Natural killer cell (primary cell): ENCODE results near the gene C1orf105. TPM values are rescaled to one million over a fixed set of nuclear protein-coding genes. Genes with fewer than 3 reads are reported as not detected.

Experiments
- ATAC-seq, 3 donors: fragments of 150-1000 bp in 2 of 3; fragments of 200-7000 bp in 1 of 3; cut with Tn5 transposase; 1 replicate in 1 of 3; 2 replicates in 2 of 3; pipeline ENCODE4 v1.10.0; 2021; ENCODE audit warnings: mild to moderate bottlenecking in 2 of 3, moderate library complexity in 2 of 3
- DNase-seq, 2 donors: peaks; one replicate each; pipeline versions ENCODE4 v3.0.0 to v3.0.0-alpha.2; 2013 to 2021; ENCODE audit warnings: mixed read lengths in 1 of 2
- H3K27ac ChIP-seq: one replicate; pipeline ENCODE4 v1.5.1; 2013; ENCODE audit warnings: mild to moderate bottlenecking, low read length
- H3K27me3 ChIP-seq: one replicate; pipeline ENCODE4 v1.6.1; 2013; ENCODE audit warnings: low read length; ENCODE audit not compliant: control insufficient read depth, insufficient read depth
- H3K36me3 ChIP-seq: one replicate; pipeline ENCODE4 v1.6.1; 2013; ENCODE audit warnings: low read length; ENCODE audit not compliant: control insufficient read depth, insufficient read depth
- H3K4me1 ChIP-seq: one replicate; pipeline ENCODE4 v1.6.1; 2013; ENCODE audit warnings: low read length; ENCODE audit not compliant: control insufficient read depth, insufficient read depth
- H3K4me3 ChIP-seq: one replicate; pipeline ENCODE4 v1.5.1; 2013; ENCODE audit warnings: low read length
- H3K9me3 ChIP-seq: one replicate; pipeline ENCODE4 v1.6.1; 2013; ENCODE audit warnings: low read length; ENCODE audit not compliant: control insufficient read depth, insufficient read depth
- H3K27ac Mint-ChIP-seq, 2 donors: one replicate each; pipeline ENCODE4 v1.8.0; 2022; ENCODE audit warnings: mild to moderate bottlenecking in 2 of 2, mixed read lengths in 2 of 2, moderate library complexity in 1 of 2
- H3K27me3 Mint-ChIP-seq, 2 donors: one replicate each; pipeline ENCODE4 v1.8.0; 2022; ENCODE audit warnings: low read depth in 2 of 2, mixed read lengths in 2 of 2
- H3K36me3 Mint-ChIP-seq: one replicate; pipeline ENCODE4 v1.8.0; 2022; ENCODE audit warnings: mixed read lengths
- H3K4me1 Mint-ChIP-seq, 2 donors: one replicate each; pipeline ENCODE4 v1.8.0; 2022; ENCODE audit warnings: mixed read lengths in 2 of 2
- H3K4me3 Mint-ChIP-seq: one replicate; pipeline ENCODE4 v1.8.0; 2022; ENCODE audit warnings: mild to moderate bottlenecking, moderate library complexity, mixed read lengths
- H3K9me3 Mint-ChIP-seq, 2 donors: one replicate each; pipeline ENCODE4 v1.8.0; 2022; ENCODE audit warnings: mixed read lengths in 2 of 2
- WGBS: methylation state at CpG from one replicate; pipeline ENCODE4 v1.1.7; 2013; ENCODE audit warnings: missing lambda C conversion rate; ENCODE audit not compliant: insufficient coverage; 5-methylcytosine and 5-hydroxymethylcytosine counted together
- intact Hi-C: fragments of 100-400 bp; cut with micrococcal nuclease; formaldehyde crosslinking; loops from one replicate; pipeline ENCODE4 v1.14.2; 2022
- total RNA-seq, 4 donors: library from RNA; stranded (reverse); fragments of 120-200 nt in 1 of 4; gene quantifications; one replicate each; pipeline versions ENCODE4 v1.2.3 to v1.2.4, GENCODE V29; 2013 to 2022
- TF ChIP-seq, protein P1 (sequence below): fragments of 200-600 bp; IDR thresholded peaks from one replicate; pipeline ENCODE4 v1.8.0; 2022; ENCODE audit warnings: antibody characterized with exemption

Gene C1orf105
- total RNA-seq, 3 donors from 2014 or later (not counting 1 experiment from before 2014, with no cell fraction given): not detected

DNA sequence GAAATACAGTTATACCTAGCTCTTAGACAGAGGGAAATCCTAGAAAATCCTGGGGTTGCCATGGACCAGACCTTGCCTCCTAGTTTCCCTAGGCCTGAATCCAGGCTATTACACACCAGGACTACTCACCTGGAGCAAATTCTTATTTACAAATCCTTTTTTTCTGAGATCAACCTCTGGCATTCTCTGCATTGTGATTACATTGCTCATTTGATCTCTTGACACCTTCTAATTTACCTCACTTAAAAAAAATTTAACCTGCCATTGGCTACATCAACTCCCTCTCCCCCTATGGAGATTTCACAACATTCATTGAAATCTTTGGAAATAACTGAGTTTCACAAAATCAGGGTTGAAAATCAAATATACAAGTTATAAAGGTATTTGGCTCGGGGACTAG is 2.9 kb upstream of the C1orf105 start:
- peaks cover 0 to 3% of the 10 kb centered on the region in 2 donors for H3K4me1 Mint-ChIP-seq
- DNase-seq: no peak
- H3K9me3 ChIP-seq: no peaks in the 10 kb centered on the region
- H3K36me3 ChIP-seq: no peaks in the 10 kb centered on the region
- no peak overlapping the region for H3K4me3 Mint-ChIP-seq
- intact Hi-C loops: no loop called here
- H3K9me3 Mint-ChIP-seq: no peaks in the 10 kb centered on the region
- 95% methylated on average over 1 of the region's 1 CpG for WGBS
- no peaks in the 10 kb centered on the region for H3K27me3 ChIP-seq
- H3K4me1 ChIP-seq: no peaks in the 10 kb centered on the region
- H3K27me3 Mint-ChIP-seq: no peaks in the 10 kb centered on the region
- TF ChIP-seq, protein P1, sequence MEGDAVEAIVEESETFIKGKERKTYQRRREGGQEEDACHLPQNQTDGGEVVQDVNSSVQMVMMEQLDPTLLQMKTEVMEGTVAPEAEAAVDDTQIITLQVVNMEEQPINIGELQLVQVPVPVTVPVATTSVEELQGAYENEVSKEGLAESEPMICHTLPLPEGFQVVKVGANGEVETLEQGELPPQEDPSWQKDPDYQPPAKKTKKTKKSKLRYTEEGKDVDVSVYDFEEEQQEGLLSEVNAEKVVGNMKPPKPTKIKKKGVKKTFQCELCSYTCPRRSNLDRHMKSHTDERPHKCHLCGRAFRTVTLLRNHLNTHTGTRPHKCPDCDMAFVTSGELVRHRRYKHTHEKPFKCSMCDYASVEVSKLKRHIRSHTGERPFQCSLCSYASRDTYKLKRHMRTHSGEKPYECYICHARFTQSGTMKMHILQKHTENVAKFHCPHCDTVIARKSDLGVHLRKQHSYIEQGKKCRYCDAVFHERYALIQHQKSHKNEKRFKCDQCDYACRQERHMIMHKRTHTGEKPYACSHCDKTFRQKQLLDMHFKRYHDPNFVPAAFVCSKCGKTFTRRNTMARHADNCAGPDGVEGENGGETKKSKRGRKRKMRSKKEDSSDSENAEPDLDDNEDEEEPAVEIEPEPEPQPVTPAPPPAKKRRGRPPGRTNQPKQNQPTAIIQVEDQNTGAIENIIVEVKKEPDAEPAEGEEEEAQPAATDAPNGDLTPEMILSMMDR: no peak
- H3K4me3 ChIP-seq: no peak overlapping the region
- no peak overlapping the region for H3K27ac ChIP-seq
- no peak overlapping the region for H3K27ac Mint-ChIP-seq
- no peaks in the 10 kb centered on the region for H3K36me3 Mint-ChIP-seq
- ATAC-seq: no peak

DNA sequence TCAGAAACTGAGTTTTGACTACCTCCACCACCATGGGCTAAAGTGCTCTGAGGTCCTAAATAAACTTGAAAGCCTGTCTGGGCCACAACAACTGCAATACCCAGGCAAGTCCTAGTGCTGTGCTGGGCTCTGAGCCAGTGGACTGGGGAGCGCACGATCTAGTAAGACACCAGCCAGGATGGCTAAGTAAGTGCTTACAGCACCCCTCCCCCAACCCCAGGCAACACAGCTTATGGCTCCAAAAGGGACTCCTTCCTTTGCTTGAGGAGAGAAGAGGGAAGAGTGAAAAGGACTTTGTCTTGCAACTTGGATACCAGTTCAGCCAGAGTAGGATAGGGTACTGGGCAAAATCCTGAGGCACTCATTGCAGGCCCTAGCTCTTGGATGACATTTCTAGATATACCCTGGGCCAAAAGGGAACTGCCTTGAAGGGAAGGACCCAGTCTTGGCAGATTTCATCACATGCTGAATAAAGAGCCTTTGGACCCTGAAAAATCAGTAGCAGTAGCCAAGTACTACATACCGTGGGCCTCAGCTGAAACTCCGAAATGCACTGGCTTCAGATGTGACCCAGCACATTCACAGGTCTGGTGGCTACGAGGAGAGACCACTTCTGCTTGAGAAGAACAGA is 1.6 kb downstream of the C1orf105 start:
- Histone ChIP-seq H3K4me1 (peaks cover 2% of the 10 kb centered on the region), H3K4me3 (no peak overlapping the region), H3K27me3 (no peaks in the 10 kb centered on the region), H3K9me3 (no peaks in the 10 kb centered on the region), H3K27ac (no peak overlapping the region), H3K36me3 (no peaks in the 10 kb centered on the region)
- Mint-ChIP-seq H3K4me3 (no peak overlapping the region), H3K4me1 (no peaks in the 10 kb centered on the region), H3K27me3 (no peaks in the 10 kb centered on the region), H3K36me3 (no peaks in the 10 kb centered on the region), H3K9me3 (no peaks in the 10 kb centered on the region), H3K27ac (no peak overlapping the region)
- intact Hi-C loops: no loop called here
- no peak for DNase-seq
- TF ChIP-seq, protein P1: no peak
- WGBS: 99% methylated on average over 5 of the region's 5 CpGs
- no peak for ATAC-seq

DNA sequence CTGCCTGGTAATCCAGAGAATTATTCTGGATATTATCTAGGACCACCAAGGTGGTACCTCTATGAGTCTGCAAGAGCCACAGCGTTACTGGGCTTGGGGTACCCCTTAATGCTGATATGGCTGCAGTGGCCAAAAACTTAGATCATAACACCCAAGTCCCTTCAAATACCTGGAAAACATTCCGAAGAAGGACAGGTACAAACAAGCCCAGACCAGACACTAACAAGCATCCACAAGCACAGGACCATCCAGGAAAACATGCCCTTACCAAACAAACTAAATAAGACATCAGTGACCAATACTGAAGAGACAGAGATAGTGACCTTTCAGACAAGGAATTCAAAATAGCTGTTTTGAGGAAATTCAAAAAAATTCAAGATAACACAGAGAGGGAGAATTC is 2.9 kb downstream of the C1orf105 start:
- Histone ChIP-seq H3K4me3 (no peak overlapping the region), H3K27ac (no peak overlapping the region), H3K4me1 (peaks cover 3% of the 10 kb centered on the region), H3K27me3 (no peaks in the 10 kb centered on the region), H3K36me3 (no peaks in the 10 kb centered on the region), H3K9me3 (no peaks in the 10 kb centered on the region)
- TF ChIP-seq, protein P1: no peak
- no peaks in the 10 kb centered on the region for H3K36me3 Mint-ChIP-seq
- no peak overlapping the region for H3K27ac Mint-ChIP-seq
- DNase-seq: no peak
- no peaks in the 10 kb centered on the region for H3K4me1 Mint-ChIP-seq
- intact Hi-C loops: no loop called here
- no peak for ATAC-seq
- H3K4me3 Mint-ChIP-seq: no peak overlapping the region
- H3K9me3 Mint-ChIP-seq: no peaks in the 10 kb centered on the region
- WGBS: 90% methylated on average over 2 of the region's 2 CpGs
- H3K27me3 Mint-ChIP-seq: no peaks in the 10 kb centered on the region

DNA sequence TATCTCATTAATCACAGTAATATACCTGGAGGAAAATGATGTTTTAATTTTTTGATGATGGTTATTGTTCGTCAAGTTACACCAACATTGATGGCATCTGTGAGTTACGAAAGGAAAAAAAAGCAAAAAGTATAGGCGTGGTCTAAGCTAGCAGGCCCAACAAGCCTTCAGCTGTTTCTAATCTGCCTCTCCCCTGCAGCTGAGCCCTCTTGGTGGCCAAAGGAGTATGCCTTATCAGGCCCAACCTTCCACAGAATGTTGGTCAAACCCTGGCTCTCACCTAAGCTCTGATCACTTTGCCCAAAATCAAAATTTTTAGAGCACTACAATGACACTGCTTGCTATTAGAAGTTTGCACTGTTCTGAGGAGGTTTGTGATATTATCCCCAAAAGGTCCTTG is 4.9 kb downstream of the C1orf105 start:
- TF ChIP-seq, protein P1: no peak
- Histone ChIP-seq H3K4me1 (peaks cover 3% of the 10 kb centered on the region), H3K9me3 (no peaks in the 10 kb centered on the region), H3K27me3 (no peaks in the 10 kb centered on the region), H3K36me3 (no peaks in the 10 kb centered on the region), H3K4me3 (no peak overlapping the region), H3K27ac (no peak overlapping the region)
- no peaks in the 10 kb centered on the region for H3K36me3 Mint-ChIP-seq
- no peaks in the 10 kb centered on the region for H3K4me1 Mint-ChIP-seq
- H3K9me3 Mint-ChIP-seq: no peaks in the 10 kb centered on the region
- H3K27me3 Mint-ChIP-seq: no peaks in the 10 kb centered on the region
- ATAC-seq (no peak), DNase-seq (no peak)
- no peak overlapping the region for H3K4me3 Mint-ChIP-seq
- intact Hi-C loops: no loop called here
- 100% methylated on average over 3 of the region's 3 CpGs for WGBS
- no peak overlapping the region for H3K27ac Mint-ChIP-seq
